HG02970 (cell line): ENCODE results near the gene PDX1.
"Not testable (repeated sequence)": the region's sequence is repeated elsewhere in the genome, so short reads cannot be mapped to it uniquely, and the experiment has no call there.

Source experiments
- ATAC-seq: cut with Tn5 transposase; IDR thresholded peaks from one replicate; pipeline ENCODE4 v1.9.1; 2021; ENCODE audit warnings: mild to moderate bottlenecking, moderate library complexity, moderate number of reproducible peaks; ENCODE audit not compliant: unreplicated experiment, low FRiP score

Gene PDX1

DNA sequence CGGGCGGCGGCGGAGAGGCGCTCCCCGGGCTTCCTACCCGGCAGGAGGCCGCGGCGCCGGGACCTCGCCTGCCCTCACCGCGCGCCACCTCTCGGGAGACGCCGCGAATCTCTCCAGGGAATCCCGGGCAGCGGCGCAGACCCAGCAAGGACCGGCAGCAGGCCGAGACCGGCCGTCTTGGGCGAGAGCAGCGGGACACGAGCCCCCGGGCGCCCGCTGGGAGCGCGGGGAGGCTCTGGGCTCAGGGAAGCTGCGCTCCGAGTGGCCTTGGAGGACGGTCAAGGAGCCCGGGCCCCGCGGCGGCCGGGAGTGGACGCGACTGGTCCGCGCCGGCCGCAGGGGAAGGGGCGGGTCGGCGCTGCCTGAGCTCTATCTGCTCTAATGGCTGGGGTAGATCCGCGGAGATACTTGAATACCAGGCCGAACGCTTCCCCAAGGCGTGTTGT, 34.6 kb downstream of the PDX1 start:
- ATAC-seq = no peak

DNA sequence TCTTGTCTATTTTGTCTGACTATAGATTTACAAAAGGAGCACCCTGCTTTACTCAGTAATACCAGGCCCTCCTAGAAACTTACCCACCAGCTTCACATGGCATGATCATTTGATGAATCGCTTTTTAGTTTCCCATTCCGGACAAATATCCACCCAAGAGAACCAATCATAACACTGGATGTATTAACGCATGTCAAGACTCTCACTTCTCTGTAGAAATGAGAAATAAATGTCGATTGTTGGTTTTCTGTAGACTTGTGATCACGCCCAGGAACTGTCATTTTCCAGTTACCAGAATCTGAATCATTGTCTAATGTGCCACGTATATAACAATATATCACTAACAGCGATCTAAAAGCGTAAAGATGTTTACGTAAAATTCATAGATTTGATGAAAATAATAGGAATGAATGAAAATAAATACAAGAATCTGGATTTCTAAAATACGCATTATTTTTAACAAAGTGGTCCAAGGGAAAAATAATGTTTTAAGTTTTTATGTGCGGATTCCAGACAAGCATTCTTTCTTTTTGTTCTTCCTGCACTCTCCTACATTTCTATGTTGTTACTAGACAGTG, 35.3 kb downstream of the PDX1 start:
- no peak for ATAC-seq

DNA sequence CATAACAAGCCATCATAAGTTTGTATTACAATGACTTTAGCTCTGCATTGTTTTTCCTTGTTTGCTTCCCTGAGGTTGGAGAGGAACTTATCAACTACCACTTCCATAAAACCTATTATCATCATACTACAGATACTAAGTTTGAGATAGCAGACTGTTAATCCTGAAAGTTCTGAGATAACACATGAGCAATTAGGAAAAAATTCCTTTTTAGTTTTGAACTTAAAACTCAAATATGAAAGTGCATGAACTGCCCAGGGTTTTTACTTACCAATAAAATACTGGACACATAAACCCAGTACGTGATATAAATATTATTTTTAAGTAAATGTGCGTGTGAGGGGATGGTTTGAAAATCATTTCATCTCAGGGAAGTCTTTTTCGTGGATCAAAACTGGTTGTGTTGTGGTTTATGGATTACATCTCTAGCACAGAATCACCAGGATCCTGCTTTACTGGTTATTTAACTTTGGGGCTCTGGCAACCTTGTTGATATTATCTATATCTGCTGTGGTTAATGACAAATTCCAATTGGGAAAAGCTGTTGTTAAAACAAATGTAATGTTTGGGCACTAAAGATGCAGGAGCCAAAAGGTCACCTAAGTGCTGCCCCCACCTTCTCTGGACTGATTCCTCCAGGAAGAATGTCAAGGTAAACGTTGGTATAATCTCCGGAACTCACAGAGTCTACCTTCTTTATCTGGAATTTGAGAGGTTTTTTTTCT, 36.9 kb downstream of the PDX1 start:
- ATAC-seq = no peak

DNA sequence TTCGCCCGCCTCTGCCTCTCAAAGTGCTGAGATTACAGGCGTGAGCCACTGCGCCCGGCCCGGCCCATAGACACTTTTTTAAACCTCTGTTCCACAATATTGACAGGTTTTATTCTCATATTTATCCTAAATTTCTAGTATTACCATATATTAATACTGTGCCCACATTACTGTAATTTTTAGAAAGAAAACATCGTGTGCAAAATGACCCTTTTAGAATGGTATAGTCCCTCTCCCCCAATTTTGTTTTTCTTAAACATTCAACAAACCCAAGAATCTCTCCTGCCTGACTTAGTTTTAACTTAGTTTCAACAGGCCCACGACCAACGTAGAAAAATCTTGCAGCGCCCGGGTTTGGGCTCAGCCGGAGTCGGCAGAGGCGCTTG, 40.2 kb downstream of the PDX1 start:
- no peak for ATAC-seq

DNA sequence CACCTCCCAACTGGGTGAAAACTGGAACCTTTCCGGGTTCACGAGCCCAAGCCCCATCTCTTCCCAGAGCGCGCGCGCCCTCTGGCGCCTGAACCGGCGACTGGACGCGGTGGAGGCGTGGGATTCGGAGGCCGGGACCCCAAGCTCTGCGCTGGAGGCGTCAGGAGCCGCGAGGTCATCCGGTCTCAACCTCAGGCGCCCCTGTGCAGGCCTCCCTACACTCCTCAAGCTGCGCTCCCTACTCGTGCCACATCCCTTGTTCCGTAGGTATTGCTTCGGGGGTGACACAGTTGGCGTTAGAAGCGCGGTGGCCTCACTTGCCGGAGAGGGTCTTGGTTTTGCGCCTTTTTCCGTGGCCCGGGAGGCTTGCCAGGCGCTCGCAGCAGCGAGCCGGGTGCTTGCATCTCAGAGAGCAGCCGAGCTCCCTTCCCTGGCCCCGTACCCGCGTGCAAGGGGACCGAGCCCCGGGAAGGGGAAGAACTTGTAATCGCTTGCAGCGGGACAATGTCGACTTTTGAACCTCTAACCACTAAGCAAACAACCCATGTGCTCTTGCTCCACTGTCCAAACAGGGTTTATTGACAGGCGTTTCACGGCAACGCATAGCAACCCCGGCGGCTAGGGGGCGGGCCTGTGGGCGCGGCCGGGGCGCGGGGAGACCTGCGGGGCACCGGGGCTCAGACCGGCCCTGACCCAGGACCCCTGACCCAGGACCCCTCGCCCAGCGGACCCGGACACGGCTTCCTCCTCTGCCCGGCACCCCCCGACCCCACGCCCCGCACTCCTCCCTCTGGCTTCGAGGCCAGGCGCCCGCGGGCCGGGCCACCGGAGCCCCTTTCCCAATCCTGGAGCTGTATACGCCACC, 40.8 kb downstream of the PDX1 start:
- ATAC-seq = no peak

DNA sequence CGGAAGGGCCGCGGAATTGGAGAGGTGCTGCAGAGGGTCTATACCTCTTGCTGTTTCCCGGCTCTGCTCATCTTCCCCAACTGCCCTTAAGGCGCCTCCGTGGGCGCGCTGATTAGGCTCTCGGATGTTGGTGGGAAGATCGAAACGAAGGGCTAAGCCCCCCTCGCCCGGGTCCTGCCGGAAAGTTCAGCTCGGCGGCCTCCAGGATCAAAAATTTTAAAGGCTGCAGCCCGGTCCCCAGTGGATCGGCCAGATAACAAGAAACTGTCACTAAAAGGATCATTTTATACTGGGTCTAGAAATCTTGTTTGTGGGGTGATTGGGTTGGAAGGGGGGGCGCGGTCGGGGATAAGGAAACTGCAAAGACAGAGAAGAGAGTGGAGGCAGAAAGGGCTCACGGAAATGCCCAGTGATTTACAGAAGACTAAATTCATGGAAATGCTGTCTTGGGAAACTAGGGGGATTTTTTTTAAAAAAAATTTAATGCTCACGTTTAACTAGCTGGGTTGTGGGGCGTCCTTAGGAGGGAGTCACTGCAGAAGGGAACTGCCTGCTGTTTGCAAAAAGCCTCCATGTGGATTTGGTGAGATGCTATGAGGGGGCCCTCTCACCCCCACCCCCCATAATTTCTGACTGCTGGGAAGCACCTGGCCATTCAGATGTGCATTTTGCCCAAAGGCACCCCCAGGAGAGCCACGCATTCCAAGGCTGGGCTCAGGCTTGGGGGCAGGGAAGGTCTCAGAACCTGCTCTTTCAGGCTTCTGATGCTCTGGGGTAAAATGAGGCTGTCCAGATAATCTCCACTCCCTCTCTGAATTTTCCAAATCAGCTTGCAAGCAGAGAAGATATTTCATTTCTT, 41.7 kb downstream of the PDX1 start:
- ATAC-seq = no peak

DNA sequence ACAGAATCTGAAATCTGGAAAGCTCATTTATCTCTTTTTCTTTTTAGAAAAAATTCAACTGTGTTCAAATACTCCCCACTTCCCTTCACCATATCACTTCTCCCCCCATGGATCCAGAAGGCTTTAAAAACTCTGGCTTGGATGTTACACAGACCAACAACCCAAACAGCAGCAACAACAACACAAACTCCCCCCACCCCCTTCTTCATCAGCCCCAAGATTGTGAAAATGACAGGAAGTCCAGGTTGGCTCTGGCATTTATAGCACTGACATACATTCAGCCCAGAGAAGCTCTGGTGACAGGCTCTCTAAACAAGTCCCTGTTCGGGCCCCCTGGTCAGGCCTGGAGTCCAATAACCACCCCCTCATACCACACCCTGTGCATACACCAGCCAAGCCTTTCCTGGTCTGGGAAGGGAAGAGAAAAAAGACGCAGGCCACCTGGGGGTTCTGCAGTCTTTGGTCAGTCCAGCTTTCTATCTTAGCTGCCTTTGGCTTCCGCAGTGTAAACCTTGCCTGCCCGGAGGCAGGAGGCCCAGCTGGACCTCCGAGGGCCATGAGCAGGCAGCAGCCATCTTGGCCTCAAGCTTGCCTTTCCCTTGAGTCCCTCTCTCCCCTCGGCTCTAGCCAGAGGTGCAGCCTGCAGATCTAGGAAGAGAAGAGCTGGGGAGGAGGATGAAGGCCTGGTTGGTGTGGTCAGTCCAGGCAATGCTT, 42.5 kb downstream of the PDX1 start:
- no peak for ATAC-seq

DNA sequence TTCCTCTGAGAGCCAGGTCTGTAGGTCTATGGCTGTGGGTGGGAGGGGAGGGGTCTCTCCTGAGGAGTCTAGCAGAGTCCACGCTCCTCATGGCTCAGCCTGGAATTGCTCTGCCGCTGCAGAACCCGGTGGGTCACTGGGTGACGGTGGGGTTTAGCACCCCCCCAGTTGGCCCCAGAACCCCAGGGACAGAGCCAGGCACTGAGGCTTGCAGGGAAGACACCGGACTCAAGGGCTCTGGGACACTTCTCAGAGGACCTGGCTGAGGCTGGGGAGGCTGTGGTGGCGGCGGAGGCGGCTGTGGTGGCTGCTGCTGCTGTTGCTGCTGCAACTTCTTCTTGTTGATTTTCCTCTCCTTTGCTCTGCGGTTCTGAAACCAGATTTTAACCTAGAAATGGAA, 43.2 kb downstream of the PDX1 start:
- ATAC-seq = no peak

DNA sequence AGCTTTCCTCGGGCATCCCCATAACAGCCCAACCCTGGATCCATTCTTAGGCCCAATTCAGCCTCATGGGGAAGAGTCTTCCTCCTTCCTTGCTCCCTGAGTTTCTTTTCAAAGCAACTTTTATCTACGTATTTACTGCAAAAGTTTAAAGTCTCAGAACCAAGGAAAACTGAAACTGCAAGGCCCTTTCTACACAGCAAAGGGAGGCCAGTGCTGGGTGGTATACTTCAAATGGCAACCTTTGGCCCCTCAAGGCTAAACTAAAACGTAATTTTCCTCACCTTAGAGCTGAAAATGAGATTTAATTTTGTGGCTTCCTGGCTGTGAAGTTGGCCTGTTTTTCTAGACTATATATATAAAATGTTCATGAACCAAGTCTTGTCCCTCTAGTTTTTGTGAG, 43.7 kb downstream of the PDX1 start:
- ATAC-seq = no peak

DNA sequence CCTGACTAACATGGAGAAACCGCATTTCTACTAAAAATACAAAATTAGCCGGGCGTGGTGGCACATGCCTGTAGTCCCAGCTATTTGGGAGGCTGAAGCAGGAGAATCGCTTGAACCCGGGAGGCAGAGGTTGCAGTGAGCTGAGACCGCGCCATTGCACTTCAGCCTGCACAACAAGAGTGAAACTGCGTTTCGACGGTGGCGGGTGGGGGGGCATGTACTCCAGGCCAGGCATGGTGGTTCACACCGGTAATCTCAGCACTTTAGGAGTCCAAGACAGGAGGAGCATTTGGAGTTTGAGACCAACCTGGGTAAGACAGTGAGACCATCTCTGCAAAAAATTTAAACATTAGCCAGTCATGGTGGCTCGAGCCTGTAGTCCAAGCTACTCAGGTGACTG, 44.4 kb downstream of the PDX1 start:
- not testable (repeated sequence) for ATAC-seq

DNA sequence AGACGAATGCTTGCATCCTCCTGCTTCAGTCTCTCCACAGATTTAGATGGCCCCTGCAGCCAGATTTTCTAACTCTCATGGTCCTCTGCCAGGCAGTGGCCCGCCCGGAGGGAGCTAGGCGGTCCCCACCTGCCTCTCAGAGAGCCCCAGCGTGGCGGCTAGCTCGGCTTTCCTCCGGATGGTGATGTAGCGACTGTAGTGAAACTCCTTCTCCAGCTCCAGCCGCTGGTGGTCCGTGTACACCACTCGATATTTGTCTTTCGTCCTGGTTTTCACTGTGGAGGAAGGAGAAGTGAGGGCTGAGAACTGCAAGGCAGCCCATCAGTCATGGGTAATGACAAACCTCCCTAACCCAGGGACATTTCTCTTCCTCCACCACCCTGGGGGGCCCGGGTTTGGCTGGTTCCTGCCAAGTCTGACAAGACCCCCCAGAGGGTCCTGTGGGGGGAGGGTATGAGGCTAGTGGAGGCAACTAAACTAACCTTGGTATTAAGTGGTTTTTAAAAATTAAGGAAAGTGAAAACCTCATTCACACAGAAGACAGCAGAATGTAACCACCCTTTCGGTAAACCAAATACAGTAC, 45.0 kb downstream of the PDX1 start:
- ATAC-seq = no peak

DNA sequence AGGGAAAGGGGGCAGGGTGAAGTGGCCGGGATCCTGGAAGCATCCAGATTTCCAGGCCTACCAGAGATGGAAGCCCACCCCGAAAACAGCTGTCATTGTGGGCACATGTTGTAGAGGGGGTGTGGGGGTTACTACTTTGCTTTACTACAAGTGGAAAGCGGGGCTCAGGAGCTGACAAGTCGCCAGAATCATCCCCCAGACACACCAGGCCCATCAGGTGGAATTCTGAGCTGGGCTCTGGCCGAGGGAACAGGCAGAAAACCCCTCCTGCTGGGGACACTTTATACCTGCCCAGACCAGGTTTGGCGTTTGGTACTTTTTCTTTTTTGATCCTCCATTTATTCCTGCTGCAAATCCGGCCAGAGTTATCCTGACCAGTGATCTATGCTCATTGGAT, 45.5 kb downstream of the PDX1 start:
- no peak for ATAC-seq

DNA sequence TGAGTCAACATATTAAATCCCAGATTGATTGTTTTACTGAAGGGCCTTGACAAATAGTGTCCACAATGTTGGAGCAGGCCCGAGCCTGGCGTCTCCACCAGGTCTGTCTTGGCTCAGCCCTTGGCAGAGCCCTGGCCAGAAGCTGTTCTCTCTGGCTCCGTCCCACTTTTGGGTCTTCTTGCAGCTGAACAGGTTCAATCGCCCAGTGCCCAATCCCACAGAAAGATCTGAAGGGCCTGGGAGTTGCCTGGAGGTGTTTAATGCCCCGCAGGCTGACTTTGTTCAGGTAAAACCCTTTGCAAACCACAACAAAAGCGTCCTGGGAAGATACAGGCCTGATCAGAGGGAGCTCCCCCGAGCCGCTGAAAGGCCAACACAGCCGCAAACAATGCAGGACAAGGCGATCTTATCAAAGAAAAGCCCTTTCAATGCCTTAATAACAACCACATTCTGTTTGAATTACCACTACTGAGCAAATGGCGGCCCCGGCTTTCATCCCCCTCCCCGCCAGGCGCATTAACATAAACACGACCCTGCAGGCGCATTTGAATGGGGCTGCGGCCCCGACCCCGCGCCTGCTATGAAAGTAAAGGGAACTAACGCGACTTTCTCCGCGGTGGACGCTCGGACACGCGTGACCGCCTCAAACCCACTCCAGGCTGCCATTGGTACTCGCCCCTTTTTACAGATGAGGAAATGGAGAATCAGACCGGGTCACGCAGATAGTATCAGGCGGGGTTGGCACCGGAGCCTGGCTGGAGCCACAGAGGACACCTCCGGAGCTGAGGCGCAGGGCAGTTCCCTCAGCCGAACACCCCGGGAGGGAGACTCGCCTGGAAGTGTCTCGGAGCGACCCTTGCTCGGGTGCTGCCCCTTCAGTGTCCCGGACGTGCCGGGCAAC, 46.2 kb downstream of the PDX1 start:
- ATAC-seq = no peak

DNA sequence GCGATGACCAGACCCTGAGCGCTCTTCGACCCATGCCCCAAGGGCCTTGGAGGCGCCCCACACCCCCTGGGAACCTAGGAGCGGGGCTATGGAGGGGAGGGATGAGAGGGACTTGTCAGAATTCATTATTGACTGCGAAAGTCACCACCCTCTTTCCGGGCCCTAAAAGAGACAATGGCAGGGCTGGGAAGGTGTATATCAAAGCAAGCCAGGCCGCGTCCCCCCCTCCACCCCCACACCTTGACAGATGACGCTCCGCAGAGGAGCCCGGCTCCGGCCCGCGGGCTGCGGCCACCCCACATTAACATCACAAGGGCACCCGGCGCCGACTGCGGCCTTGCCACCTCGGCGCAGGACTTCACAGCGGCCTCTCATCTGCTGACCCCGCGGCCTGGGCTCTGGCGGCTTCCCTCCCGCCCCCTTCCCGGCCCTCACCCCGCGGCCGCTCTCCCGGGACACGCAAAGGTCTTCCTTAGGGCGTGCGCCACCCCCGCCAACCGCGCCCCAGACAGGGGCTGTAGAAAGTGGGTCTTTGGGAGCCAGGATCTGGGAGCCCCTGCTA, 46.9 kb downstream of the PDX1 start:
- ATAC-seq = no peak

DNA sequence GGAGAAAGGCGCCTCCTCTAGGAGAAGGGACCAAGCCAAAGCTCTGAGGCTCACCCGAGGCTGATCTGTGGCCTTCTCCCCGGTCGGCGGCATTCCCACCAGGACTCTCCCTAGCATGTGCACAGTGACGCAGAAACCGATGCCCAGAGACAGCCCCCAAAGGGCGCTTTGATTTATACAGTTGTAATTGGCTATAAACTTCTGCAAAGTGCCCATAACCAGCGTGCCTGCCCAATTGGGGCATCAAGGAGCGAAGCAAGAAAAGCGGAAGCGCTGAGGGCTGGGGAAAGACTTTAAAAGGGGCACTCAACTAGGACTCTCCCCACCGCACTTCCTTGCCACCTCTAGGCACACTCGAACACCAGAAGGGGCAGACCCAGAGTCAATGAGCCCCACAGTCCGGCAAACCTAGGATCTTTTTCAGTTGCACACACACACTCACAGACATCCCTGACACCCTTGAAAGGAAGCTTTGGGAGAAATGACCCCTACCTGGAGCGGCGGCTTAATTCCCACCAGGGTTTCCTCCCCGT, 47.5 kb downstream of the PDX1 start:
- ATAC-seq = no peak

DNA sequence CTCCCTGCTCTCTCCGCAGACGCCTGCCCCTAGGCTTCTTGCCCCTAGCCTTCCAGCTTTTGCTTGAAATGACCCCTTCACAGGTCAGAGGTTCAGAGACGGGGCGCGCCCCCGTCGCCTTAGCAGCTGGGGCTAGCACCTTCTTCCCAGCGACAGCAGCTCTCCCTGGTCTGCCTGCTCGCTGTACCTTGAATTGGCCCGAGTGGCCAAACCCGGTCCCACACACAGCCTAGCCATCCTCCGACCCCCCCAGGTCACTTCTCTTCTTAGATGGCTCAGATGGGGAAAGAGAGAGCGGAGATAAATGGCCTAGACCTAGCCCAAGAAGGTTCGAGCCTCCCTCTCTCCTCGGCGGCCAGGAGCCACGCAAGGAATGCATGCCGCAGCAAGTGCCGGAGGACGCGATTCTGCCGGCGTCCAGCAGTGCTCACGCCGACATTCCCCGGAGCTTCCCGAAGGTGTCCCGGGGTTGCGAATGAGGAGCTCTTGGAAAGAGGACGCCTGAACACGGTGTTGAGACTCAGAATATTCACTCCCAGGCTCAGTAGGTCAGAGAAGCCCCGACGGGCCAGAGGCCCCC, 48.0 kb downstream of the PDX1 start:
- no peak for ATAC-seq

DNA sequence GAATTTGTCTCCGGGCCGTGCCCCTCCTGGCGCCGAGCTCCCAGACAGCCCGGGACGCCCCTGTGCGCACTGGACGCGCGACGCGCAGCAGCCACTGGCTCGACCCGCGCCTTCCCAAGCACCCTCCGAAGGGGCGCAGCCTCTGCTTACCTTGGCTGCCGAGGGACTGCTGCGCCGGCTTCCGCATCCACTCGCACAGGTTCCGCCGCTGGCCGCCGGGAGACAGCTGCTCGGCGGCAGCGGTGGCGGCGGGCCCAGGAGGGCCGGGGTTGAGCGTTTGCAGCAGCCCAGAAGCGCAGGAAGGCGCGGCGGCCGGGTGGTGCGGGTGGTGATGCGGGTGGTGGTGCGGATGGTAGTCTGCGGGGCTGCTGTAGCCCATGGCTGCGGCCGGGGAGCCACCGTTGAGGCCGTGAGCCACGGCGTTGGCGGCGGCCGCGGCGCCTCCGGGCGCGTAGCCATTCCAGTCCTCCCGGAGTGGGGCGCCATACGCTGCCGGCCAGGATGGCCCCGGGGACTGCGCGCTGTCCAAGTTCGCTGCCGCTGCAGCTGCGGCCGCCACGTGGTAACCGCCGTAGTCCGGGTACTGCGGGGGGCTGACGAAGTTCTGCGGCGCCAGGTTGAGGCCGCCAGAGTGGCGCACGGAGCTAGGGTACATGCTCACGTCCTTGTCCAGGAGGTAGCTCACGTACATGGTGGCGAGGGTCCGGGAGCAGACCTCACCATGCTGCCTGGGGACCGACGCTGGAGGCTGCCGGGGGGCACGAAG, 48.7 kb downstream of the PDX1 start:
- no peak for ATAC-seq
